A549 treated with CpdA at 1 μM for 4 hours (cell line): Measurements from ENCODE around the gene EGR1. TPM values are rescaled to one million over a fixed set of nuclear protein-coding genes. Genes with fewer than 3 reads are reported as not detected.

Experiments used
- total RNA-seq: library from RNA; stranded (reverse); fragments of 200-300 nt; extraction: Qiagen RNA extraction; gene quantifications from 5 replicates; pipeline ENCODE4 v1.2.3, GENCODE V29; 2022; ENCODE audit warnings: low read depth

The EGR1 gene
- 7.3 to 12.6 TPM (median 11.2 TPM) in 5 replicates for total RNA-seq

DNA sequence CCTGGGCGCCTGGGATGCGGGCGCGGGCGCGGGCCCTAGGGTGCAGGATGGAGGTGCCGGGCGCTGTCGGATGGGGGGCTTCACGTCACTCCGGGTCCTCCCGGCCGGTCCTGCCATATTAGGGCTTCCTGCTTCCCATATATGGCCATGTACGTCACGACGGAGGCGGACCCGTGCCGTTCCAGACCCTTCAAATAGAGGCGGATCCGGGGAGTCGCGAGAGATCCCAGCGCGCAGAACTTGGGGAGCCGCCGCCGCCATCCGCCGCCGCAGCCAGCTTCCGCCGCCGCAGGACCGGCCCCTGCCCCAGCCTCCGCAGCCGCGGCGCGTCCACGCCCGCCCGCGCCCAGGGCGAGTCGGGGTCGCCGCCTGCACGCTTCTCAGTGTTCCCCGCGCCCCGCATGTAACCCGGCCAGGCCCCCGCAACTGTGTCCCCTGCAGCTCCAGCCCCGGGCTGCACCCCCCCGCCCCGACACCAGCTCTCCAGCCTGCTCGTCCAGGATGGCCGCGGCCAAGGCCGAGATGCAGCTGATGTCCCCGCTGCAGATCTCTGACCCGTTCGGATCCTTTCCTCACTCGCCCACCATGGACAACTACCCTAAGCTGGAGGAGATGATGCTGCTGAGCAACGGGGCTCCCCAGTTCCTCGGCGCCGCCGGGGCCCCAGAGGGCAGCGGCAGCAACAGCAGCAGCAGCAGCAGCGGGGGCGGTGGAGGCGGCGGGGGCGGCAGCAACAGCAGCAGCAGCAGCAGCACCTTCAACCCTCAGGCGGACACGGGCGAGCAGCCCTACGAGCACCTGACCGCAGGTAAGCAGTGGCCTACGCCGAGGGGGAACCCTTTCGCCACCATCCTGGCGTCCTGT lies at the start of gene EGR1:
Gene EGR1, plus strand, starts transcription at position 219 of the 864 bp plus-strand sequence. Its CDS starts 283 bp downstream, at position 502.

GRCh38 chr5:138438724-138439476 lies 26.4 kb upstream of the EGR1 start, which contains the start of gene REEP2:
Gene REEP2, plus strand, starts transcription at chr5:138439057. Its CDS starts 152 bp downstream, at chr5:138439209.

Other genes starting within 250 kb of the EGR1 start
- gene GFRA3, start 190.9 kb upstream of the EGR1 start, total RNA-seq = 0.06 to 0.08 TPM in 2 of 5 replicates, not detected in the others
- 10.5 to 13.4 TPM (median 12.5 TPM) in 5 replicates for gene CDC25C, start 133.7 kb upstream of the EGR1 start, total RNA-seq
- gene FAM53C, start 127.2 kb upstream of the EGR1 start, total RNA-seq = 21.7 to 23.9 TPM (median 22.9 TPM) in 5 replicates
- 38.4 to 52.9 TPM (median 42.6 TPM) in 5 replicates for gene KDM3B, start 112.8 kb upstream of the EGR1 start, total RNA-seq
- 5.9 to 7.4 TPM (median 6.7 TPM) in 5 replicates for gene REEP2, start 26.4 kb upstream of the EGR1 start, total RNA-seq
- gene ETF1, start 77.8 kb downstream of the EGR1 start, total RNA-seq = 120 to 156 TPM (median 125 TPM) in 5 replicates
- gene HSPA9, start 109.9 kb downstream of the EGR1 start, total RNA-seq = 345 to 394 TPM (median 363 TPM) in 5 replicates